ENCODE results near the gene RPUSD1.

DNA sequence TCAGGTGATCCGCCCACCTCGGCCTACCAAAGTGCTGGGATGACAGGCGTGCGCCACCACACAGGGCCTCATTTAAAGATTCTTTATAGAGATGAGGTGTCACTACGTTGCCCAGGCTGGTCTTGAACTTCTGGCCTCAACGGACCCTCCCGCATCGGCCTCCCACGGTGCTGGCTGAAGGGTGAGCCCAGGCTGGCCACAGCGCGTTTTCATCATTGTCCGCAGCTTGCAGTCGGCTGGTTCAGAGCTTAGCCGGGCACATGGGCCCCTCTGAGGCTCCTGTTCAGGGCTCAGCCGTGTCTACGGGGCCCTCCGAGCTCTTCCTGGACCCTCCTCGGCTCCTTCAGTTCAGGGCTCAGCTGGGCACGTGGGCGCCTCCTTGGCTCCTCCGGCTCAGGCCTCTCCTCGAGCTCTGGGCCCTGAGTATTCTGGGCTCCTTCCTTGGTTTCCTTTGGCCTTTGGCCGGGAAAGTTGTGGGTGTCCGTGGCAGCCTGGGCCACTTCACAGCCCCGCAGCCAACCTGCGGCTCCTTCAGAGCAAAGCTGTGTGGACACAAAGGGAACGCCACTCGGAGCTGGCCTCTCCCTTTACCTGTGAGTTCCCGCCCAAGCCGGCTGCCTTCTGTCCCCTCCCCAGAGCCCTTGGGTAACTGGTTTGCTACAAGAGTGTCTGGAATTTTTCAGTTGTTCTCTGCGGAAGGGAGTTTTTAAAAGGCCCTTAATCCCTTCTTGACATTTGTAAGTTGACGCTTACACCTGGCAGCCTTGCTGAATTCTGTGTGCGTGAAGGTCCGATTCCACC is 28.9 kb downstream of the RPUSD1 start:
- TF ChIP-seq, protein P1, sequence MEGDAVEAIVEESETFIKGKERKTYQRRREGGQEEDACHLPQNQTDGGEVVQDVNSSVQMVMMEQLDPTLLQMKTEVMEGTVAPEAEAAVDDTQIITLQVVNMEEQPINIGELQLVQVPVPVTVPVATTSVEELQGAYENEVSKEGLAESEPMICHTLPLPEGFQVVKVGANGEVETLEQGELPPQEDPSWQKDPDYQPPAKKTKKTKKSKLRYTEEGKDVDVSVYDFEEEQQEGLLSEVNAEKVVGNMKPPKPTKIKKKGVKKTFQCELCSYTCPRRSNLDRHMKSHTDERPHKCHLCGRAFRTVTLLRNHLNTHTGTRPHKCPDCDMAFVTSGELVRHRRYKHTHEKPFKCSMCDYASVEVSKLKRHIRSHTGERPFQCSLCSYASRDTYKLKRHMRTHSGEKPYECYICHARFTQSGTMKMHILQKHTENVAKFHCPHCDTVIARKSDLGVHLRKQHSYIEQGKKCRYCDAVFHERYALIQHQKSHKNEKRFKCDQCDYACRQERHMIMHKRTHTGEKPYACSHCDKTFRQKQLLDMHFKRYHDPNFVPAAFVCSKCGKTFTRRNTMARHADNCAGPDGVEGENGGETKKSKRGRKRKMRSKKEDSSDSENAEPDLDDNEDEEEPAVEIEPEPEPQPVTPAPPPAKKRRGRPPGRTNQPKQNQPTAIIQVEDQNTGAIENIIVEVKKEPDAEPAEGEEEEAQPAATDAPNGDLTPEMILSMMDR (IDR thresholded peaks at IDR 0.05): no peak
- TF ChIP-seq CREB1 (CRISPR knock-in tag; IDR thresholded peaks at IDR 0.05) (no peak), ZNF232 (CRISPR knock-in tag; IDR thresholded peaks at IDR 0.05) (no peak), ZNF263 (CRISPR knock-in tag; IDR thresholded peaks at IDR 0.05; ENCODE audit: low read depth) (no peak), ESRRA (CRISPR knock-in tag; IDR thresholded peaks at IDR 0.05; ENCODE audit: borderline replicate concordance) (no peak), GABPB1 (CRISPR knock-in tag; IDR thresholded peaks at IDR 0.05) (no peak)
- TF ChIP-seq, protein P2, sequence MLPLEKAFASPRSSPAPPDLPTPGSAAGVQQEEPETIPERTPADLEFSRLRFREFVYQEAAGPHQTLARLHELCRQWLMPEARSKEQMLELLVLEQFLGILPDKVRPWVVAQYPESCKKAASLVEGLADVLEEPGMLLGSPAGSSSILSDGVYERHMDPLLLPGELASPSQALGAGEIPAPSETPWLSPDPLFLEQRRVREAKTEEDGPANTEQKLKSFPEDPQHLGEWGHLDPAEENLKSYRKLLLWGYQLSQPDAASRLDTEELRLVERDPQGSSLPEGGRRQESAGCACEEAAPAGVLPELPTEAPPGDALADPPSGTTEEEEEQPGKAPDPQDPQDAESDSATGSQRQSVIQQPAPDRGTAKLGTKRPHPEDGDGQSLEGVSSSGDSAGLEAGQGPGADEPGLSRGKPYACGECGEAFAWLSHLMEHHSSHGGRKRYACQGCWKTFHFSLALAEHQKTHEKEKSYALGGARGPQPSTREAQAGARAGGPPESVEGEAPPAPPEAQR (CRISPR knock-in tag; IDR thresholded peaks at IDR 0.05): no peak
- TF ChIP-seq, protein P3, sequence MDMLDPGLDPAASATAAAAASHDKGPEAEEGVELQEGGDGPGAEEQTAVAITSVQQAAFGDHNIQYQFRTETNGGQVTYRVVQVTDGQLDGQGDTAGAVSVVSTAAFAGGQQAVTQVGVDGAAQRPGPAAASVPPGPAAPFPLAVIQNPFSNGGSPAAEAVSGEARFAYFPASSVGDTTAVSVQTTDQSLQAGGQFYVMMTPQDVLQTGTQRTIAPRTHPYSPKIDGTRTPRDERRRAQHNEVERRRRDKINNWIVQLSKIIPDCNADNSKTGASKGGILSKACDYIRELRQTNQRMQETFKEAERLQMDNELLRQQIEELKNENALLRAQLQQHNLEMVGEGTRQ (CRISPR knock-in tag; IDR thresholded peaks at IDR 0.05): no peak
- TF ChIP-seq, protein P4, sequence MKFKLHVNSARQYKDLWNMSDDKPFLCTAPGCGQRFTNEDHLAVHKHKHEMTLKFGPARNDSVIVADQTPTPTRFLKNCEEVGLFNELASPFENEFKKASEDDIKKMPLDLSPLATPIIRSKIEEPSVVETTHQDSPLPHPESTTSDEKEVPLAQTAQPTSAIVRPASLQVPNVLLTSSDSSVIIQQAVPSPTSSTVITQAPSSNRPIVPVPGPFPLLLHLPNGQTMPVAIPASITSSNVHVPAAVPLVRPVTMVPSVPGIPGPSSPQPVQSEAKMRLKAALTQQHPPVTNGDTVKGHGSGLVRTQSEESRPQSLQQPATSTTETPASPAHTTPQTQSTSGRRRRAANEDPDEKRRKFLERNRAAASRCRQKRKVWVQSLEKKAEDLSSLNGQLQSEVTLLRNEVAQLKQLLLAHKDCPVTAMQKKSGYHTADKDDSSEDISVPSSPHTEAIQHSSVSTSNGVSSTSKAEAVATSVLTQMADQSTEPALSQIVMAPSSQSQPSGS (CRISPR knock-in tag; IDR thresholded peaks at IDR 0.05; ENCODE audit: borderline replicate concordance, low read depth): no peak
- TF ChIP-seq, protein P5, sequence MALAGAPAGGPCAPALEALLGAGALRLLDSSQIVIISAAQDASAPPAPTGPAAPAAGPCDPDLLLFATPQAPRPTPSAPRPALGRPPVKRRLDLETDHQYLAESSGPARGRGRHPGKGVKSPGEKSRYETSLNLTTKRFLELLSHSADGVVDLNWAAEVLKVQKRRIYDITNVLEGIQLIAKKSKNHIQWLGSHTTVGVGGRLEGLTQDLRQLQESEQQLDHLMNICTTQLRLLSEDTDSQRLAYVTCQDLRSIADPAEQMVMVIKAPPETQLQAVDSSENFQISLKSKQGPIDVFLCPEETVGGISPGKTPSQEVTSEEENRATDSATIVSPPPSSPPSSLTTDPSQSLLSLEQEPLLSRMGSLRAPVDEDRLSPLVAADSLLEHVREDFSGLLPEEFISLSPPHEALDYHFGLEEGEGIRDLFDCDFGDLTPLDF (CRISPR knock-in tag; IDR thresholded peaks at IDR 0.05): no peak
- TF ChIP-seq, protein P6, sequence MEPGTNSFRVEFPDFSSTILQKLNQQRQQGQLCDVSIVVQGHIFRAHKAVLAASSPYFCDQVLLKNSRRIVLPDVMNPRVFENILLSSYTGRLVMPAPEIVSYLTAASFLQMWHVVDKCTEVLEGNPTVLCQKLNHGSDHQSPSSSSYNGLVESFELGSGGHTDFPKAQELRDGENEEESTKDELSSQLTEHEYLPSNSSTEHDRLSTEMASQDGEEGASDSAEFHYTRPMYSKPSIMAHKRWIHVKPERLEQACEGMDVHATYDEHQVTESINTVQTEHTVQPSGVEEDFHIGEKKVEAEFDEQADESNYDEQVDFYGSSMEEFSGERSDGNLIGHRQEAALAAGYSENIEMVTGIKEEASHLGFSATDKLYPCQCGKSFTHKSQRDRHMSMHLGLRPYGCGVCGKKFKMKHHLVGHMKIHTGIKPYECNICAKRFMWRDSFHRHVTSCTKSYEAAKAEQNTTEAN (CRISPR knock-in tag; IDR thresholded peaks at IDR 0.05): no peak
- TF ChIP-seq, protein P7, sequence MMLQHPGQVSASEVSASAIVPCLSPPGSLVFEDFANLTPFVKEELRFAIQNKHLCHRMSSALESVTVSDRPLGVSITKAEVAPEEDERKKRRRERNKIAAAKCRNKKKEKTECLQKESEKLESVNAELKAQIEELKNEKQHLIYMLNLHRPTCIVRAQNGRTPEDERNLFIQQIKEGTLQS (CRISPR knock-in tag; conservative IDR thresholded peaks at IDR 0.05): no peak
- TF ChIP-seq, protein P8, sequence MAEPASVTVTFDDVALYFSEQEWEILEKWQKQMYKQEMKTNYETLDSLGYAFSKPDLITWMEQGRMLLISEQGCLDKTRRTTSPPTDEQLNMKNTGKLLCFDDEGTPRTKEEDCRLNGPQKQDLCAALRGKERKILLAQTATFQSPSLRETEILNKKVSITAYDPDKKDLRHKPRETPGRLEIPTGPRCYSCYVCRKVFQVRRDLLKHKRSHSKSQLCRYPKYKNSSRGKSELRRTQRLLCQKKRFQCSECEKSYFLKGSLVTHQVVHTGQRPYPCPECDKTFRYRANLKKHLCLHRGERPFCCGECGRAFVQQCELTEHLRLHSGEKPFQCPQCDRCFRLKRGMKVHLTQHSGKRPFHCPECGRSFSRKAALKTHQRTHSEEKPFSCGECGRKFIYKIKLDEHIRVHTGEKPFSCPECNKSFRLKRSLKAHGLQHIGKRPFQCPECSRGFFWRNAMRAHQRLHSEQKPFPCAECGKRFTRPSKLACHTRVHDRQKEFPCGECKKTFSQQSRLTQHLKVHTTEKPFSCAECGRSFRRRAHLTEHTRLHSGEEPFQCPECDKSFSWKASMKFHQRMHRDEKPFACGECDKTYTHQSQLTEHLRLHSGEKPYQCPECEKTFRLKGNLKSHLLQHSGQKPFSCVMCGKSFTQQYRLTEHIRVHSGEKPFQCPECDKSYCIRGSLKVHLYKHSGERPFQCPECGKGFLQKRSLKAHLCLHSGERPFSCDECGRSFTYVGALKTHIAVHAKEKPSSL (CRISPR knock-in tag; conservative IDR thresholded peaks at IDR 0.05): no peak
